ENCODE data around the gene KMT2E. TPM values are rescaled to one million over a fixed set of nuclear protein-coding genes. Genes with fewer than 3 reads are reported as not detected.

KMT2E gene
- total RNA-seq, 2 donors from 2014 or later: 83.7 to 102 TPM

DNA sequence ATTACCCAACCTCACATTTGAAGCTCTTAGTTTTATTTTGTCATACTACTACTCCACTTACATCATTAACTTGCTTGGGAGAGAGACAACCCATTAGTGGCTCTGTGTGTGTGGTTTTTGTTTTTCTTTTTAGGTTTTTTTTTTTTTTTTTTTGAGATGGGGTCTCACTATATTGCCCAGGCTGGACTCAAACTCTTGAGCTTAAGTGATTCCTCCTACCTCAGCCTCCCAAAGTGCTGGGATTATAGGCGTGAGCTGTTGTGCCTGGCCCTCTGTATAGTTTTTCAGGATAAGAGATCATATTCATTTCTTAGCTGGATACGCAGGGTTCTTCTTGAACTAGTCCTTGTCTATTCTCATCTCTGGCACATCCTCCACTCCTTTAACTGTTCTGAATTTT is 41.1 kb downstream of the KMT2E start:
- TF ChIP-seq POLR2A (IDR thresholded peaks at IDR 0.05): no peak
- TF ChIP-seq, protein P1, sequence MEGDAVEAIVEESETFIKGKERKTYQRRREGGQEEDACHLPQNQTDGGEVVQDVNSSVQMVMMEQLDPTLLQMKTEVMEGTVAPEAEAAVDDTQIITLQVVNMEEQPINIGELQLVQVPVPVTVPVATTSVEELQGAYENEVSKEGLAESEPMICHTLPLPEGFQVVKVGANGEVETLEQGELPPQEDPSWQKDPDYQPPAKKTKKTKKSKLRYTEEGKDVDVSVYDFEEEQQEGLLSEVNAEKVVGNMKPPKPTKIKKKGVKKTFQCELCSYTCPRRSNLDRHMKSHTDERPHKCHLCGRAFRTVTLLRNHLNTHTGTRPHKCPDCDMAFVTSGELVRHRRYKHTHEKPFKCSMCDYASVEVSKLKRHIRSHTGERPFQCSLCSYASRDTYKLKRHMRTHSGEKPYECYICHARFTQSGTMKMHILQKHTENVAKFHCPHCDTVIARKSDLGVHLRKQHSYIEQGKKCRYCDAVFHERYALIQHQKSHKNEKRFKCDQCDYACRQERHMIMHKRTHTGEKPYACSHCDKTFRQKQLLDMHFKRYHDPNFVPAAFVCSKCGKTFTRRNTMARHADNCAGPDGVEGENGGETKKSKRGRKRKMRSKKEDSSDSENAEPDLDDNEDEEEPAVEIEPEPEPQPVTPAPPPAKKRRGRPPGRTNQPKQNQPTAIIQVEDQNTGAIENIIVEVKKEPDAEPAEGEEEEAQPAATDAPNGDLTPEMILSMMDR (IDR thresholded peaks at IDR 0.05): no peak
- TF ChIP-seq POLR2AphosphoS5 (IDR thresholded peaks at IDR 0.05): no peak
- WGBS: 85% methylated on average over 2 of the region's 2 CpGs
- intact Hi-C loops (cut with DNase I): no loop called here

DNA sequence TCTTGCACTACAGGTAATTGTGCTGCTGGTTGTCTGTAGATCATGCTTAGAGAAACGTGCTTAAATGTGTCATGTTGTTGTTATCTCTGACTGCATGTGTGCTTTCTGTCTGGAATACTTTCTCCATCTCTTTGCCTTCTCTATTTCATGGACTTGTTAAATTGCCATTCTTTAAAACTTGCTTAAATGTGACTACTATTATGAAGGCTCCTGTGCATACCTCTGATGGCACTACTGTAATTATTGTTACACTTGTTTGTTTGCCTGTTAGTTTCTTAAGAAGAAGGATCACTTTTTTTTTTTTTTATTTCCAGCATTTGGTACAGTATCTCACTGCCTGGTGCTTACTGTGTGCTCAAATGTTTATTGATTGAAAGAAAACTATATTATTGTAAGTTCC is 41.6 kb downstream of the KMT2E start:
- intact Hi-C loops (cut with DNase I): no loop called here
- H3K36me3 ChIP-seq: no peaks in the 10 kb centered on the region
- no peak for TF ChIP-seq POLR2AphosphoS5 (IDR thresholded peaks at IDR 0.05)
- no peak for TF ChIP-seq POLR2A (IDR thresholded peaks at IDR 0.05)
- TF ChIP-seq, protein P1 (IDR thresholded peaks at IDR 0.05): no peak
- H3K9me3 ChIP-seq: no peaks in the 10 kb centered on the region
- H3K27me3 ChIP-seq (replicated peaks; ENCODE audit: insufficient read depth): no peaks in the 10 kb centered on the region
- 23% methylated on average over 1 of the region's 1 CpG for WGBS
- no peak for DNase-seq (ENCODE audit: low spot score)
- H3K27ac ChIP-seq: no peak overlapping the region
- peaks cover 7% of the 10 kb centered on the region for H3K4me1 ChIP-seq (replicated peaks)
- no peak overlapping the region for H3K4me3 ChIP-seq

More for the DNA sequence above, 41.1 kb downstream of the KMT2E start:
- peaks cover 7% of the 10 kb centered on the region for H3K4me1 ChIP-seq (replicated peaks)
- H3K27ac ChIP-seq: no peak overlapping the region
- H3K36me3 ChIP-seq: no peaks in the 10 kb centered on the region
- H3K9me3 ChIP-seq: no peaks in the 10 kb centered on the region
- DNase-seq (ENCODE audit: low spot score): no peak
- H3K4me3 ChIP-seq: no peak overlapping the region
- H3K27me3 ChIP-seq (replicated peaks; ENCODE audit: insufficient read depth): no peaks in the 10 kb centered on the region

DNA sequence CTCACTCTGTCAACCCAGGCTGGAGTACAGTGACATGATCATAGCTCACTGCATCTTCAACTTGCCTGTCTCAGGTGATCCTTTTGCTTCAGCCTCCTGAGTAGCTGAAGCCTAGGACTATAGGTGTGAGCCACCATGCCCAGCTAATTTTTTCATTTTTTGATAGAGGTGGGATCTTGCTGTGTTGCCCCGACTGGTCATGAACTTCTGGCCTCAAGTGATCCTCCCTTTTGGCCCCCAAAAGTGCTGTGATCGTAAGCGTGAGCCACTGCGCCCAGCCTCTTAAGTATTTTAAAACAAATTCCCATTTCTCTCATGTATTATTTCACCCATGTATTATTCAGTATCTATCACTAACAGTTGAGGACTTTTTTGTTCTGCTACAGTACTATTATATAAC is 43.5 kb downstream of the KMT2E start:
- Histone ChIP-seq H3K36me3 (no peaks in the 10 kb centered on the region), H3K27ac (no peak overlapping the region), H3K4me3 (no peak overlapping the region), H3K27me3 (replicated peaks; ENCODE audit: insufficient read depth) (no peaks in the 10 kb centered on the region), H3K4me1 (replicated peaks) (peaks cover 7% of the 10 kb centered on the region), H3K9me3 (no peaks in the 10 kb centered on the region)
- TF ChIP-seq, protein P1 (IDR thresholded peaks at IDR 0.05): no peak
- TF ChIP-seq POLR2A (IDR thresholded peaks at IDR 0.05) (no peak), POLR2AphosphoS5 (IDR thresholded peaks at IDR 0.05) (no peak)
- DNase-seq (ENCODE audit: low spot score): no peak
- intact Hi-C loops (cut with DNase I): no loop called here
- WGBS: 98% methylated on average over 4 of the region's 4 CpGs

DNA sequence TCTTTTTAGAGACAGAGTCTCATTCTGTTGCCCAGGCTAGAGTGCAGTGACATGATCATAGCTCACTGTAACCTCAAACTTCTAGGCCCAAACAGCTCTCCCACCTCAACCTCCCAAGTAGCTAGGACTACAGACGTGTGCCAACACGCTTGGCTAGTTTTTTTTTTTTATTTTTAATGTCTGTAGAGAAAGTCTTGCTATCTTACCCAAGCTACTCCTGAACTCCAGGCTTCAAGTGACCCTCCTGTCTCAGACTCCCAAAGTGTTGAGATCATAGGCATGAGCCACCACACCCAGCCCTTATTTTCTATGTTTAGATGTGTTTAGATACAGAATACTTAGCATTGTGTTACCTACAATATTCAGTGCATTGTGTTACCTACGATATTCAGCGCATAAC is 46.4 kb downstream of the KMT2E start:
- intact Hi-C loops (cut with DNase I): no loop called here
- Histone ChIP-seq H3K27ac (no peak overlapping the region), H3K4me3 (no peak overlapping the region), H3K36me3 (no peaks in the 10 kb centered on the region), H3K4me1 (replicated peaks) (peaks cover 7% of the 10 kb centered on the region), H3K27me3 (replicated peaks; ENCODE audit: insufficient read depth) (no peaks in the 10 kb centered on the region), H3K9me3 (no peaks in the 10 kb centered on the region)
- 95% methylated on average over 4 of the region's 4 CpGs for WGBS
- DNase-seq (ENCODE audit: low spot score): no peak
- TF ChIP-seq POLR2AphosphoS5 (IDR thresholded peaks at IDR 0.05): no peak
- TF ChIP-seq, protein P1 (IDR thresholded peaks at IDR 0.05): no peak
- no peak for TF ChIP-seq POLR2A (IDR thresholded peaks at IDR 0.05)

DNA sequence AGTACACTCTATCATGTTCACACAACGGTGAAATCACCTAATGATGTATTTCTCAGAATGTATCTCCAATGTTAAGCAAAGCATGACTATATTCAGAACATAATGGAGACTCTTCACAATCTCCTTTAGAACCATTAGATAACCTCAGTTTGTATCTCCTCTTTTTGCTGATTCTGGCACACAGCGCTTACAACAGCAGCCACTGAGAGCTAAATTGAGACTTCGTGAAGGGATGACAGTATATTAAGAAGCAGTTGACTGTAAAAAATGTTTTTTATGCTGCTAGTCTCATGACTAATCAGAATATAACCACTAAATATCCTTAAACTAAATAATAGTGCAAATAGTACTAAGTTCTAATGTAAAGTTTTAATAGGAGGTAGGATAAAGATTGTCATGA is 46.9 kb downstream of the KMT2E start:
- intact Hi-C loops (cut with DNase I): no loop called here
- Histone ChIP-seq H3K36me3 (no peaks in the 10 kb centered on the region), H3K4me1 (replicated peaks) (peaks cover 4% of the 10 kb centered on the region), H3K27ac (no peak overlapping the region), H3K9me3 (no peaks in the 10 kb centered on the region), H3K27me3 (replicated peaks; ENCODE audit: insufficient read depth) (no peaks in the 10 kb centered on the region), H3K4me3 (no peak overlapping the region)
- 84% methylated on average over 3 of the region's 3 CpGs for WGBS
- TF ChIP-seq, protein P1 (IDR thresholded peaks at IDR 0.05): no peak
- no peak for TF ChIP-seq POLR2A (IDR thresholded peaks at IDR 0.05)
- no peak for TF ChIP-seq POLR2AphosphoS5 (IDR thresholded peaks at IDR 0.05)
- DNase-seq (ENCODE audit: low spot score): no peak

Measured in prostate gland (tissue), 2 donors.